Activated CD8-positive, alpha-beta T cell treated with anti-CD3 and anti-CD28 coated beads, Interleukin-2, amount 10 ng/mL, durations not matched to agents 7 days and 5 days (primary cell): ENCODE data around the gene PIK3R4. TPM values are rescaled to one million over a fixed set of nuclear protein-coding genes. Genes with fewer than 3 reads are reported as not detected.

ENCODE experiments used
- ATAC-seq: fragments of 150-1000 bp; cut with Tn5 transposase; one replicate; pipeline ENCODE4 v1.10.0; 2021; ENCODE audit warnings: moderate library complexity
- CTCF ChIA-PET: fragments of 350-600 bp; sonication (Branson Sonifier 250); formaldehyde crosslinking; loops from one replicate; lab custom pipeline; 2021; ENCODE audit warnings: antibody characterized with exemption; lab: Charles Lee
- POLR2A ChIA-PET: fragments of 350-600 bp; sonication (Branson Sonifier 250); formaldehyde crosslinking; loops from one replicate; lab custom pipeline; 2021; ENCODE audit warnings: antibody characterized with exemption; lab: Charles Lee
- DNase-seq: peaks from one replicate; pipeline ENCODE4 v3.0.0-alpha.2; 2020
- H3K27ac Mint-ChIP-seq: one replicate; pipeline ENCODE4 v1.8.0; 2021; ENCODE audit warnings: mild to moderate bottlenecking, mixed read lengths
- H3K27me3 Mint-ChIP-seq: one replicate; pipeline ENCODE4 v1.8.0; 2021; ENCODE audit warnings: low read depth, mixed read lengths
- H3K36me3 Mint-ChIP-seq: one replicate; pipeline ENCODE4 v1.8.0; 2021; ENCODE audit warnings: low read depth, mixed read lengths
- H3K4me1 Mint-ChIP-seq: one replicate; pipeline ENCODE4 v1.8.0; 2021; ENCODE audit warnings: low read depth, mixed read lengths
- H3K4me3 Mint-ChIP-seq: one replicate; pipeline ENCODE4 v1.8.0; 2021; ENCODE audit warnings: mild to moderate bottlenecking, mixed read lengths
- H3K9me3 Mint-ChIP-seq: one replicate; pipeline ENCODE4 v1.8.0; 2022; ENCODE audit warnings: mixed read lengths; ENCODE audit not compliant: insufficient read depth
- total RNA-seq, 2 experiments: library from RNA; stranded (reverse); gene quantifications; one replicate each; pipeline ENCODE4 v1.2.3, GENCODE V29; 2021

Gene PIK3R4
- total RNA-seq, 2 experiments from 2014 or later: 24.1 to 24.6 TPM

GRCh38 chr3:130656627-130657026 is 90.0 kb downstream of the PIK3R4 start:
- Mint-ChIP-seq H3K36me3 (no peaks in the 10 kb centered on the region), H3K4me3 (no peak overlapping the region), H3K9me3 (no peaks in the 10 kb centered on the region), H3K27me3 (no peaks in the 10 kb centered on the region), H3K27ac (no peak overlapping the region), H3K4me1 (no peaks in the 10 kb centered on the region)
- CTCF ChIA-PET: no interaction called here
- ATAC-seq: no peak
- DNase-seq: no peak
- POLR2A ChIA-PET: no interaction called here

- H3K4me1 Mint-ChIP-seq: no peaks in the 10 kb centered on the region
- no peak for DNase-seq
- no peak overlapping the region for H3K4me3 Mint-ChIP-seq
- no peaks in the 10 kb centered on the region for H3K36me3 Mint-ChIP-seq
- ChIA-PET POLR2A (no interaction called here), CTCF (no interaction called here)
- H3K27ac Mint-ChIP-seq: no peak overlapping the region
- ATAC-seq: no peak
- no peaks in the 10 kb centered on the region for H3K27me3 Mint-ChIP-seq
- no peaks in the 10 kb centered on the region for H3K9me3 Mint-ChIP-seq
Measured at GRCh38 chr3:130654921-130655320, 91.7 kb downstream of the PIK3R4 start.

DNA sequence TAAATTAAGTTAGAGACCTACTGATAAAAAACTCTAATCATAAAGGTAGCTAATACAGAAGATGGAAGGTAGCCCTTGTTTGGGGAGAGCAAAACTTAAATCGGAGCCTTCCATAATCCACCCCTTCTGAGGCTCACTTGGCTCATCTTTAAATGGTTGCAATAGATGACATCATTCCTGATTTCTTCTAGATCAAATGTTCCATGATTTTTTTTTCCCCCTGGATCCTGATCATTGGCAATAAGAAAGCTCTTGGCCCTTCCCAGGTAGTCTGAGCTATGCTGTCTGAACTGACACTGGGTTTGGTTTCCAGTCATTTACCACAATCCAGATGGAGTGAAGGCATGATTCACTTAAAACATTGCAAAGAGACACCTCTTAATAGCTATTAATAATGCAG is 92.5 kb downstream of the PIK3R4 start:
- ChIA-PET CTCF (no interaction called here), POLR2A (no interaction called here)
- no peaks in the 10 kb centered on the region for H3K36me3 Mint-ChIP-seq
- ATAC-seq (no peak), DNase-seq (no peak)
- H3K4me3 Mint-ChIP-seq: no peak overlapping the region
- no peaks in the 10 kb centered on the region for H3K27me3 Mint-ChIP-seq
- no peaks in the 10 kb centered on the region for H3K4me1 Mint-ChIP-seq
- no peak overlapping the region for H3K27ac Mint-ChIP-seq
- no peaks in the 10 kb centered on the region for H3K9me3 Mint-ChIP-seq

DNA sequence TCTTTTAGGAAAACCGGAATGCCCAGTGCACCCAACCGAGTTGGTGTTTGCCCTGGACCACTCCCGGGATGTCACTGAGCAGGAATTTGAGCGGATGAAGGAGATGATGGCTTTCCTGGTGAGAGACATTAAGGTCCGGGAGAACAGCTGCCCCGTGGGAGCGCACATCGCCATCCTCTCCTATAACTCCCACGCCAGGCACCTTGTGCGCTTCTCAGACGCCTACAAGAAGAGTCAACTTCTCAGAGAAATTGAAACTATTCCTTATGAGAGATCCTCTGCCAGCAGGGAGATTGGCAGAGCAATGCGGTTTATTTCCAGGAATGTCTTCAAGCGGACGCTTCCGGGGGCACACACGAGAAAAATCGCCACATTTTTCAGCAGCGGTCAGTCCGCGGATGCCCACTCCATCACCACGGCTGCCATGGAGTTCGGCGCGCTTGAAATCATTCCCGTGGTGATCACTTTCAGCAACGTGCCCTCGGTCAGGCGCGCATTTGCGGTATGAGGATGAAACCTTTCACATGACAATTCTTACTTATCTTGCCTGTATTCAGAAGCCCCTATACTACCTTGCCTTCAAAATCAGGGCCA is 97.5 kb downstream of the PIK3R4 start:
- ChIA-PET POLR2A (no interaction called here), CTCF (no interaction called here)
- no peaks in the 10 kb centered on the region for H3K36me3 Mint-ChIP-seq
- H3K9me3 Mint-ChIP-seq: no peaks in the 10 kb centered on the region
- no peak overlapping the region for H3K4me3 Mint-ChIP-seq
- no peak for ATAC-seq
- no peak for DNase-seq
- H3K4me1 Mint-ChIP-seq: no peaks in the 10 kb centered on the region
- no peak overlapping the region for H3K27ac Mint-ChIP-seq
- peaks cover 4% of the 10 kb centered on the region for H3K27me3 Mint-ChIP-seq

DNA sequence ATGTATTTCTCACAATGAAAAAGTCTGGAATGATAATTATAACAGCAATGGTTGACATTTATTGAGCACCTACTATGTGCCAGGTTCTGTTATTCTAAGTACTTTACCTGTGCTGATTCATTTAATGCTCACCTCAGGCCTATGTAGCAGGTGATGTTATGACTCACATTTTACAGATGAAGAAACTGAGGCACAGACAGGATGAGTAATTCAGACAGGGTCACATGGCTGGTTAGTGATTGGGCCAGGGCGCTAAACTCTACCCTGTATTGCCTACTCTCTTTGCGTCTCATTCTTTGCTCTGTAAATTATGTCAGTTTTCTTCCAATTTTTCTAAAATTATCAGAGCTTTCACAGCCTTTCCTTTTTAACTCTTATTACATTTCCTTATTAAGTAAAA is 98.3 kb downstream of the PIK3R4 start:
- Mint-ChIP-seq H3K4me3 (no peak overlapping the region), H3K36me3 (no peaks in the 10 kb centered on the region), H3K27ac (no peak overlapping the region), H3K4me1 (no peaks in the 10 kb centered on the region), H3K27me3 (peaks cover 4% of the 10 kb centered on the region), H3K9me3 (no peaks in the 10 kb centered on the region)
- ChIA-PET CTCF (no interaction called here), POLR2A (no interaction called here)
- DNase-seq (no peak), ATAC-seq (no peak)

DNA sequence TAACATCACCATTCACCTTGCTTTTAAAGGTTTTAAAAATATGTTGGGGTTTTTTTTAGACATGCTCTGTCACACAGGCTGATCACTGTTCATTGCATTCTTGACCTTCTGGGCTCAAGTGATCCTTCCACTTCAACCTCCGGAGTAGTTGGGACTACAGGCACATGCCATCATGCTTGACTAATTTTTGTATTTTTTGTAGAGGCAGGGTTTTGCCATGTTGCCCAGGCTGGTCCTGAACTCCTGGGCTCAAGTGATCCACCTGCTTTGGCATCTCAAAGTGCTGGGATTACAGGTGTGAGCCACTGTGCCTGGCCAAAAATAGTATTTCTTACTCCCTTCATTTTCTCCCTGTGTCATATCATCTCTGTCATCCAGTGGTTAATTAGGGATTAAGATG is 101.4 kb downstream of the PIK3R4 start:
- H3K9me3 Mint-ChIP-seq: no peaks in the 10 kb centered on the region

DNA sequence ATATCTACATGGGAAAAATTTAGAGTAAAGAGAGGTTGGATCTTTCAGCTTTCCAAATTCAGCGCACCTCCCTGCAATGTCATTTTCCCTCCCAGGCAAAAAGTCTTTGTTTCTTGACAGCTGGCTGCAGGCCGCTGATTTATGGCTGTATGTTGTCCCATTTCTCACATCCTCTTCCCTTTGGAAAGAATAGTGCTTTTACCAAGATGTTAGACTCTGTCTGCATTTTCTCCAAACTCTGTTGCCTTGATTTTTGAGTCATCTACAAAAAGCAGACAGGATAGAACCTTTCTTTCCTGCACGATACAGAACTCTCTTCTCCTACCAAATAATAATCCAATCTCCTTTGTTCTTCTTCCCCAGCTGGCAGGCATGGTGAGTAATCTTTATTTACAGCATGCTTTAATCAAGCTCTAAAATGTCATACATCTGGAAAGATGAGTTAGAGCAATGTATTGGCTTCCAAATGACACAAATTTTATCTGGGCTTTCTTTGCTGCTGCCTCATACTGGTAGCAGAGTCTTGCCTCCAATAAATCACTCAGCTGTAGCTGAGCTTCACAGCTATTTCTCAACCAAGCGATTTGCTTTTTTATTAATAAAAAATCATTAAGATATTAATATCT is 101.9 kb downstream of the PIK3R4 start:
- no peaks in the 10 kb centered on the region for H3K9me3 Mint-ChIP-seq
- no peak for ATAC-seq
- POLR2A ChIA-PET: no interaction called here
- DNase-seq: no peak
- CTCF ChIA-PET: no interaction called here
- peaks cover 13% of the 10 kb centered on the region for H3K27me3 Mint-ChIP-seq
- no peak overlapping the region for H3K4me3 Mint-ChIP-seq
- no peaks in the 10 kb centered on the region for H3K36me3 Mint-ChIP-seq
- no peaks in the 10 kb centered on the region for H3K4me1 Mint-ChIP-seq
- no peak overlapping the region for H3K27ac Mint-ChIP-seq

More for the DNA sequence above, 101.4 kb downstream of the PIK3R4 start:
- ATAC-seq: no peak
- ChIA-PET POLR2A (no interaction called here), CTCF (no interaction called here)
- DNase-seq: no peak
- Mint-ChIP-seq H3K27me3 (peaks cover 8% of the 10 kb centered on the region), H3K4me1 (no peaks in the 10 kb centered on the region), H3K36me3 (no peaks in the 10 kb centered on the region), H3K27ac (no peak overlapping the region), H3K4me3 (no peak overlapping the region)

- H3K27me3 Mint-ChIP-seq: peaks cover 13% of the 10 kb centered on the region
- no peaks in the 10 kb centered on the region for H3K9me3 Mint-ChIP-seq
- POLR2A ChIA-PET: no interaction called here
Measured at GRCh38 chr3:130640027-130640426, 106.6 kb downstream of the PIK3R4 start.

DNA sequence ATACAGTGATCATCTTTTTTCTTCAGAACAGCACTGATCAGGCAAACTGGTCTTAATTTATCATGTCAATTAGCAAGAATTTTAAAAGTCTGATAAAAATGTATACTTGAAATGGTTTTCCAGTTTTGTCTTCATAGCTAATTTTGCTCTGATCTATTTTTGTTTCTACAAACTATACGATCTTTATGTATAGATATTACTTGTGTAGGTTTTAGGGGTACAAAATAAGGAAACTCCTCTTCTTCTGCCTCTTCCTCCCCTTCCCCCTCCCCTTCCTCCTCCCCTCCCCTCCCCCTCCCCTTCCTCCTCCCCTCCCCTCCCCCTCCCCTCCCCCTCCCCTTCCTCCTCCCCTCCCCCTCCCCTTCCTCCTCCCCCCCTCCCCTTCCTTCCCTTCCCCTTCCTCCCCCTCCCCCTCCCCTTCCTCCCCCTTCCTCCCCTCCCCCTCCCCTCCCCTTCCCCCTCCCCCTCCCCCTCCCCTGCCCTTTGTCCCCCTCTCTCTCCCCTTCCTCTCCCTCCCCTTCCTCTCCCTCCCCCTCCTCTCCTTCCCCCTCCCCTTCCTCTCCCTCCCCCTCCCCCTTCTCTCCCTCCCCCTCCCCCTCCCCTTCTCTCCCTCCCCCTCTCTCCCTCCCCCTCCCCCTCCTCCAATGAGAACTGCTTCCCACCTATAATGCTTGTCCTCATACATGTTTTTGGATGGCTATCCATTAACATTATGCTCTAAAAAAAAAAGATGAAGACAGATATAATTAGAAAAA is 110.0 kb downstream of the PIK3R4 start:
- ATAC-seq (no peak), DNase-seq (no peak)
- Mint-ChIP-seq H3K9me3 (no peaks in the 10 kb centered on the region), H3K4me1 (no peaks in the 10 kb centered on the region), H3K4me3 (no peak overlapping the region), H3K36me3 (no peaks in the 10 kb centered on the region), H3K27ac (no peak overlapping the region), H3K27me3 (peaks cover 5% of the 10 kb centered on the region)
- POLR2A ChIA-PET: no interaction called here
- CTCF ChIA-PET: no interaction called here

More at GRCh38 chr3:130640027-130640426, 106.6 kb downstream of the PIK3R4 start:
- no peaks in the 10 kb centered on the region for H3K36me3 Mint-ChIP-seq
- DNase-seq (no peak), ATAC-seq (no peak)
- H3K27ac Mint-ChIP-seq: no peak overlapping the region
- H3K4me3 Mint-ChIP-seq: no peak overlapping the region
- H3K4me1 Mint-ChIP-seq: no peaks in the 10 kb centered on the region
- CTCF ChIA-PET: no interaction called here

DNA sequence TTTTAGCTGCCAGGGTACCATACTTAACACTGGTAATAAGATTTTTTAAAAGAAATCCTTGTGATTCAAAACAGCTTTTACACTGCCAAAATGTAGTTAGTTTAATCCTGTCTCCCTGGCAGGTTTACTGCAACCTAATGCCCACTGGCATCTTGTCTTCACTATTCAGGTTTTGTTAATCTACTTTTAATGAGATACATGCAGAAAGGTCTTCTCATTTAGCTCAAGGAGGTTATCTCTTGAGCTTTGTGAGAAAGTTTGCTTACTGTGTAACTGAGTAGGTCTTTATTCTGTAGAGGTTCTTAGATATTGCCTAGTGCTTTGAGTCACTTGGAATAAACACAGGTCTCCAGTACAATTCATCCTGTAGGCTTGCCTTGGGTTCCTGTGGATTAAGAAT is 110.7 kb downstream of the PIK3R4 start:
- no peaks in the 10 kb centered on the region for H3K4me1 Mint-ChIP-seq
- no peaks in the 10 kb centered on the region for H3K36me3 Mint-ChIP-seq
- no peak overlapping the region for H3K4me3 Mint-ChIP-seq
- DNase-seq: no peak
- peaks cover 5% of the 10 kb centered on the region for H3K27me3 Mint-ChIP-seq
- ChIA-PET CTCF (no interaction called here), POLR2A (no interaction called here)
- no peak for ATAC-seq
- no peak overlapping the region for H3K27ac Mint-ChIP-seq
- no peaks in the 10 kb centered on the region for H3K9me3 Mint-ChIP-seq

- H3K36me3 Mint-ChIP-seq: no peaks in the 10 kb centered on the region
- no peak for DNase-seq
- H3K4me3 Mint-ChIP-seq: no peak overlapping the region
- no peaks in the 10 kb centered on the region for H3K9me3 Mint-ChIP-seq
- CTCF ChIA-PET: no interaction called here
- ATAC-seq: no peak
- peaks cover 5% of the 10 kb centered on the region for H3K27me3 Mint-ChIP-seq
- POLR2A ChIA-PET: no interaction called here
- no peak overlapping the region for H3K27ac Mint-ChIP-seq
- no peaks in the 10 kb centered on the region for H3K4me1 Mint-ChIP-seq
Measured at GRCh38 chr3:130635285-130635684, 111.3 kb downstream of the PIK3R4 start.
